ENCODE data around the gene BMP10.

GRCh38 chr2:68911709-68912108 is 40.5 kb upstream of the BMP10 start:
- TF ChIP-seq EZH2 (IDR thresholded peaks at IDR 0.05; ENCODE audit: low read length, unreplicated experiment) (no peak), CTCF (conservative IDR thresholded peaks at IDR 0.05; ENCODE audit: low read depth, low read length) (no peak), EZH2phosphoT487 (IDR thresholded peaks at IDR 0.05; ENCODE audit: borderline replicate concordance, low read length) (no peak)

All from PC-3 (cell line).